Fibroblast of lung (primary cell): Measurements from ENCODE around the gene SDK2. TPM values are rescaled to one million over a fixed set of nuclear protein-coding genes. Genes with fewer than 3 reads are reported as not detected.
"Not testable (repeated sequence)": the region's sequence is repeated elsewhere in the genome, so short reads cannot be mapped to it uniquely, and the experiment has no call there.

Experiments
- DNase-seq, 2 donors: peaks; one replicate each; pipeline versions ENCODE4 v3.0.0 to v3.0.0-alpha.2; 2010; ENCODE audit warnings: low read depth in 2 of 2
- H2AFZ ChIP-seq: 2 replicates; pipeline ENCODE4 v1.5.1; 2012; ENCODE audit warnings: low read length, control low read depth, inconsistent platforms
- H3K27ac ChIP-seq: 2 replicates; pipeline ENCODE4 v1.5.1; 2011; ENCODE audit warnings: low read length, control low read depth; ENCODE audit not compliant: insufficient read depth
- H3K27me3 ChIP-seq: 2 replicates; pipeline ENCODE4 v1.5.1; 2011; ENCODE audit warnings: mild to moderate bottlenecking, low read length; ENCODE audit not compliant: control insufficient read depth, insufficient read depth
- H3K36me3 ChIP-seq: 2 replicates; pipeline ENCODE4 v1.5.1; 2011; ENCODE audit warnings: low read length; ENCODE audit not compliant: control insufficient read depth, insufficient read depth
- H3K4me1 ChIP-seq: 2 replicates; pipeline ENCODE4 v1.5.1; 2011; ENCODE audit warnings: low read length; ENCODE audit not compliant: control insufficient read depth, insufficient read depth; ENCODE audit errors: extremely low read depth
- H3K4me2 ChIP-seq: 2 replicates; pipeline ENCODE4 v1.5.1; 2011; ENCODE audit warnings: low read length, control low read depth; ENCODE audit not compliant: insufficient read depth; ENCODE audit errors: extremely low read depth
- H3K4me3 ChIP-seq, 4 experiments: fragments of 200-600 bp in 1 of 4; sonication (generic) in 1 of 4; replicated peaks in 1 of 4; 2 replicates each; pipeline ENCODE4 v1.5.1; 2011 to 2016; ENCODE audit warnings: low read length in 4 of 4, low read depth in 3 of 4, mild to moderate bottlenecking in 3 of 4, control low read depth in 2 of 4, inconsistent platforms in 1 of 4, mixed read lengths in 1 of 4; ENCODE audit not compliant: insufficient read depth in 1 of 4; ENCODE audit errors: control extremely low read depth in 1 of 4
- H3K79me2 ChIP-seq: 2 replicates; pipeline ENCODE4 v1.5.1; 2012; ENCODE audit warnings: mild to moderate bottlenecking, low read length, inconsistent platforms; ENCODE audit not compliant: control insufficient read depth, insufficient read depth
- H3K9ac ChIP-seq: 2 replicates; pipeline ENCODE4 v1.5.1; 2011; ENCODE audit warnings: mild to moderate bottlenecking, low read length, control low read depth; ENCODE audit not compliant: insufficient read depth
- H3K9me3 ChIP-seq: 2 replicates; pipeline ENCODE4 v1.5.1; 2012; ENCODE audit warnings: low read depth, low read length; ENCODE audit not compliant: control insufficient read depth, insufficient read depth
- H4K20me1 ChIP-seq: 2 replicates; pipeline ENCODE4 v1.5.1; 2011; ENCODE audit warnings: low read length; ENCODE audit not compliant: control insufficient read depth, insufficient read depth; ENCODE audit errors: extremely low read depth
- EZH2 ChIP-seq: IDR thresholded peaks from 2 replicates; pipeline ENCODE4 v1.5.1; 2012; ENCODE audit warnings: low read length, control low read depth, mild to moderate bottlenecking; ENCODE audit errors: missing control alignments
- polyA plus RNA-seq, 2 donors: library from polyadenylated mRNA; depleted of rRNA in 1 of 2; stranded (reverse) in 1 of 2; unstranded in 1 of 2; fragments of >200 nt; gene quantifications; 2 replicates each; pipeline ENCODE4 v1.2.1, GENCODE V29; 2011 to 2012; ENCODE audit warnings: missing spikeins in 1 of 2
- total RNA-seq: library from RNA; depleted of rRNA; stranded (reverse); fragments of >200 nt; gene quantifications from 2 replicates; pipeline ENCODE4 v1.2.1, GENCODE V29; 2014
- TF ChIP-seq, protein P1 (sequence below), 2 donors: IDR thresholded peaks in 1 of 2; conservative IDR thresholded peaks in 1 of 2; 1 replicate in 1 of 2; 2 replicates in 1 of 2; pipeline ENCODE4 v1.5.1; 2011 to 2012; ENCODE audit warnings: low read length in 2 of 2, control low read depth in 1 of 2, inconsistent platforms in 1 of 2, low read depth in 1 of 2, mild to moderate bottlenecking in 1 of 2

The SDK2 gene
- total and polyA plus RNA-seq, 2 donors (not counting 1 experiment from before 2014, with no cell fraction given): under 0.01 to 0.01 TPM

DNA sequence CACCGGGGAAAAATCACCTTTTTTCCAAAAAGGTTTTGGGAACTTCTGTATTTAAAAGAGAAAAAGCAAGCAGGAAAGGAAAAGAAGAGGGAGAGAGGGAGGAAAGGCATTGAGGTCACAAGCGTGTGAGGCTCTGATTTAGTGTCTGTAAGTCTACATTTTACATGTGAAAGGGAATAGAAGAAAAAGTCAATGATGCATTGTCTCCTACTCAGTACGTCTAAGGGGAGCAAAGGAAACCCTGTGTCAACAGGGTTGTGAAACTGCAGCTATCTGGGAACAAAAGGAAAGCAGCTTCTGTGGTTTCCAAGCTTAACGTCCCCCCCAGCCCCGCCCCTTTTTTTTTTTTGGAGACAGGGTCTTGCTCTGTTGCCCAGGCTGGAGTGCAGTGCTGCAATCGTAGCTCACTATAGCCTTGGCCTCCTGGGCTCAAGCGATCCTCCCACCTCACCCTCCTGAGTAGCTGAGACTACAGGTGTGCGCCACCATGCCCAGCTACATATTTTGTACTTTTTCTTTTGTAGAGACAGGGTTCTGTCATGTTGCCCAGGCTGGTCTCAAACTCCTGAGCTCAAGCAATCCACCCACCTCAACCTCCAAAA, 330.6 kb downstream of the SDK2 start:
- Histone ChIP-seq H3K9me3 (no peaks in the 10 kb centered on the region), H3K4me3 (no peak overlapping the region), H3K4me2 (no peak overlapping the region), H3K36me3 (no peaks in the 10 kb centered on the region), H3K79me2 (peaks cover 24% of the 10 kb centered on the region), H3K4me1 (peaks cover 11% of the 10 kb centered on the region), H3K9ac (no peak overlapping the region), H4K20me1 (no peaks in the 10 kb centered on the region), H2AFZ (no peak overlapping the region), H3K27ac (no peak overlapping the region), H3K27me3 (no peaks in the 10 kb centered on the region)
- TF ChIP-seq EZH2: no peak
- TF ChIP-seq, protein P1, sequence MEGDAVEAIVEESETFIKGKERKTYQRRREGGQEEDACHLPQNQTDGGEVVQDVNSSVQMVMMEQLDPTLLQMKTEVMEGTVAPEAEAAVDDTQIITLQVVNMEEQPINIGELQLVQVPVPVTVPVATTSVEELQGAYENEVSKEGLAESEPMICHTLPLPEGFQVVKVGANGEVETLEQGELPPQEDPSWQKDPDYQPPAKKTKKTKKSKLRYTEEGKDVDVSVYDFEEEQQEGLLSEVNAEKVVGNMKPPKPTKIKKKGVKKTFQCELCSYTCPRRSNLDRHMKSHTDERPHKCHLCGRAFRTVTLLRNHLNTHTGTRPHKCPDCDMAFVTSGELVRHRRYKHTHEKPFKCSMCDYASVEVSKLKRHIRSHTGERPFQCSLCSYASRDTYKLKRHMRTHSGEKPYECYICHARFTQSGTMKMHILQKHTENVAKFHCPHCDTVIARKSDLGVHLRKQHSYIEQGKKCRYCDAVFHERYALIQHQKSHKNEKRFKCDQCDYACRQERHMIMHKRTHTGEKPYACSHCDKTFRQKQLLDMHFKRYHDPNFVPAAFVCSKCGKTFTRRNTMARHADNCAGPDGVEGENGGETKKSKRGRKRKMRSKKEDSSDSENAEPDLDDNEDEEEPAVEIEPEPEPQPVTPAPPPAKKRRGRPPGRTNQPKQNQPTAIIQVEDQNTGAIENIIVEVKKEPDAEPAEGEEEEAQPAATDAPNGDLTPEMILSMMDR (conservative IDR thresholded peaks at IDR 0.05 in 1 of 2, IDR thresholded peaks at IDR 0.05 in 1 of 2; ENCODE audit: low read depth in 1 of 2, low read length in 2 of 2): no peak
- no peak for DNase-seq

DNA sequence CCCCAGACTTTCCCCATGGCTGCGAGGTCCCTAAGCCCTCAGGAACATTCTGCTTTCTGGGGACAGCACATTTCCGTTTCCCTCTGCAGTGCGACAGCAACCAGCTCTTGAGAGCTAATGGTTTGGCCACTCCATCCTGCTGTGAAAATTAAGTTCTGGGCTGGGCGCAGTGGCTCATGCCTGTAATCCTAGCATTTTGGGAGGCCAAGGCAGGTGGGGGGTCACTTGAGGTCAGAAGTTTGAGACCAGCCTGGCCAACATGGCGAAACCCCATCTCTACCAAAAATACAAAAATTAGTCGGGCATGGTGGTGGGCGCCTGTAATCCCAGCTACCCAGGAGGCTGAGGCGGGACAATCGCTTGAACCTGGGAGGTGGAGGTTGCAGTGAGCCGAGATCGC, 331.4 kb downstream of the SDK2 start:
- H2AFZ ChIP-seq, H3K36me3 ChIP-seq, H3K9ac ChIP-seq, H4K20me1 ChIP-seq, H3K4me2 ChIP-seq, H3K9me3 ChIP-seq, H3K4me3 ChIP-seq, DNase-seq, H3K27ac ChIP-seq, H3K27me3 ChIP-seq: not testable (repeated sequence)
- H3K79me2 ChIP-seq: peaks cover 32% of the 10 kb centered on the region
- H3K4me1 ChIP-seq: peaks cover 19% of the 10 kb centered on the region

DNA sequence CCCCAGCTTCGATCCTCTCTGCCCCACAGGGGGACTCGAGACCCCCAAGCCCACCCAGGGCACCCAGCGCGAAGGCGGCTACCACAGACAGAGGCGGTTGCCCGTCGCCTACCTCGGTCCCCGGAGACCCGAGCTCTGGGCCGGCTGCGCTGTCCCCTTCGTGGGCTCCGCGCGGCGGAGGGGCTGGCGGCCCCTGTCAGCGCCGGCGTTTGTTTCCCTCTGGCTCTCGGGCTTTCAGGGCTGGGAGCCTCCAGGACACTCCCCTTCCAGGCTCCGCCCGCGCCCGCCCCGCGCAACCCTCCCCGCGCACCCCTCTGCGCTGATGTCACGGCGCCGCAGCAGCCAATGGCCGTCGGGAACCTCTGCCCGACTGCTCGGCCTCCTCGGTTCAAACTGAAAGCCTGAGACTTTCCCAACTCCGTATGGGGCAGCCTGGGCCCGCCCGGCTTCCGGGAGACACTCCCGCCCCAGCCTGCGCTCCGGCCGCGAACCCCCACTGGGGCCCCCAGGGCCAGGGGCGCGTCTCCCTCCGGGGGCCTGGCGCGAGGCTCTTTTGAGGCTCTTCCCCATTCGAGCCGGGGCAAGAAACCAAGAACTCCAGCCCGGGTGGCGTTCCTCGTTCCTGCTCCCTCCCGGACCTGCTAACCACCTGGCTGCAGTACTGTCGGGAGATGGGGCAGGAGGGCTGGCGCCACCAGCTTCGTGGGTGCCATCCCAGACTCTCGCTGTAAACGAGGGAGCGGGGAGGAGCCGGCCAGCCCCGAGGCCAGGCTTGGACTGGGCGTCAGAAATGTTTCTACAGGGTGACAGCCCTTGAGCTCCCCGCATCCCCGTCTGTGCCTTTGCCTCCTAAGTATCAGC, 332.2 kb downstream of the SDK2 start, which contains the start of gene CDC42EP4:
TSS of gene CDC42EP4 (minus strand) at position 221 of the 861 bp plus-strand sequence. CDS start 25,501 bp downstream, outside the sequence.
- H3K9ac ChIP-seq: peak within 1 kb of the TSS; percentile 88
- peaks cover 18% of the 10 kb centered on the region for H3K4me1 ChIP-seq
- H4K20me1 ChIP-seq: no peaks in the 10 kb centered on the region
- H2AFZ ChIP-seq: peak within 1 kb of the TSS; percentile 85
- H3K9me3 ChIP-seq: no peaks in the 10 kb centered on the region
- H3K4me3 ChIP-seq: peak within 1 kb of the TSS; percentile 78 to 100 (median 93)
- H3K79me2 ChIP-seq: peaks cover 39% of the 10 kb centered on the region
- H3K36me3 ChIP-seq: no peaks in the 10 kb centered on the region
- TF ChIP-seq, protein P1 (conservative IDR thresholded peaks at IDR 0.05 in 1 of 2, IDR thresholded peaks at IDR 0.05 in 1 of 2; ENCODE audit: low read depth in 1 of 2, low read length in 2 of 2): no peak
- TF ChIP-seq EZH2: no peak
- peak within 1 kb of the TSS; percentile 96 for H3K27ac ChIP-seq
- peak within 1 kb of the TSS; percentile 96 for H3K4me2 ChIP-seq
- H3K27me3 ChIP-seq: no peaks in the 10 kb centered on the region
- DNase-seq: peak; percentile 91 to 94
